ENCODE results near the gene CLEC4G. TPM values are rescaled to one million over a fixed set of nuclear protein-coding genes. Genes with fewer than 3 reads are reported as not detected.

Gene CLEC4G
- total RNA-seq, 1 donor from 2014 or later, result not detected

GRCh38 chr19:7720351-7720750 is 11.6 kb downstream of the CLEC4G start:
- ATAC-seq, result no peak

DNA sequence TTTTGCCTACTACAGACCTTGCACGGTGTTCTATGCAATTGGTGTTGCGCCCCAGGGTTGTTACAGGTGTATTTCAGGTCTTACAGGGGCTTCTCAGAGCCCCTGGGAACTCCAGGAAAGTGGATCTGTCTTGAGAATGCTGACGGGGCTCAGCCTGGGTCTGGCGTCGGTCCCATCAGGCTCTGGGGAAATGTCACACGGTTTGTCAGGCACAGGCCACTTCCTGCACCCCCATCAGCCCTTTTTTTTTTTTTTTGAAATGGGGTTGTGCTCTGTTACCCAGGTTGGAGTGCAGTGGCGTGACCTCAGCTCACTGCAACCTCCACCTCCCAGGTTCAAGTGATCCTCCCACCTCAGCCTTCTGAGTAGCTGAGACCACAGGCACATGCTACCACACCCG is 13.2 kb downstream of the CLEC4G start:
- ATAC-seq, result no peak

DNA sequence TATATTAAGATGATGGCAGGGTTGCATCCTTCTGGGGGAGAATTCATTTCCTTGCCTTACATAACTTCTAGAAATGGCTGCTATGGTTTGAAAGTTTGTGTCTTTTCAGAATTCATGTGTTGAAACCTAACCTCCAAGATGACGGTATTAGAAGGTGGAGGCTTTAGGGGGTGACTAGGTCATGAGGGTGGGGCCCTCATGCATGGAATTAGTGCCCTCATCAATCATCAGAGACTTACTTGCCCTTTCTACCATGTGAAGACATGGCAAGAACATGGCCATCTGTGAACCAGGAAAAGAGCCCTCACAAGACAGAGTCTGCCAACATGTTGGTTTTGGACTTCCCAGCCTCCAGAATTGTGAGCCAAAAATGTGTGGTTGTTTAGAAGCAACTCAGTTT is 15.1 kb downstream of the CLEC4G start:
- ATAC-seq, result no peak

GRCh38 chr19:7715671-7716070 is 16.2 kb downstream of the CLEC4G start:
- ATAC-seq, result no peak

- no peak for ATAC-seq
These were observed 21.3 kb downstream of the CLEC4G start for GRCh38 chr19:7710616-7711015.

DNA sequence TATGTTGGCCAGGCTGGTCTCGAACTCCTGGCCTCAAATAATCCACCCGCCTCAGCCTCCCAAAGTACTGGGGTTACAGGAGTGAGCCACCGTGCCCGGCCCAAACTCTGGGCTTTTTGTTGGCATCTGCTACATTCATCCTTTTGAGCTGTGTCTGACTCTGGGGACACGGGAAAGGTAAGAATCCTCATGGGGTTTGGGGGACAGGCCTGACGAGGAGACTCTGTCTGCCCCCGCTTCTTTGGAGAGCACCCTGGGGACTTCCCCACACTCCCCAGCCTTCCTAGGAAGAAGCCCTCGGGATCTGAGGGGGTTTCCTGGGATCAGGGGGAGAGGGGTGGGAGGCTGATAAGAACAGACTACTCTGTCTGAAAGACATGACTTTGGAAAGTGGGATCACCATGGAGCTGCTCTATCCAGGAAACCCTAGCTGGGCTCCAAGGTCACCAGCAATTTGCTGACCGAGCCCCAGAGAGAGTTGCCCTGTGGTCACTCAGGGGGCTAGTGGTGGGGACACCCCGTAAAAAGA is 21.9 kb downstream of the CLEC4G start:
- no peak for ATAC-seq

- ATAC-seq, result peak; percentile 5
These were observed 24.9 kb downstream of the CLEC4G start for GRCh38 chr19:7706955-7707456.

- ATAC-seq, result no peak
These were observed 25.5 kb downstream of the CLEC4G start for GRCh38 chr19:7706188-7706954.

GRCh38 chr19:7705387-7706187 is 26.3 kb downstream of the CLEC4G start:
- peak; percentile 30 for ATAC-seq

- ATAC-seq, result no peak
These were observed 27.4 kb downstream of the CLEC4G start for GRCh38 chr19:7704280-7705060.

GRCh38 chr19:7703332-7703731 is 28.6 kb downstream of the CLEC4G start:
- ATAC-seq, result no peak

- ATAC-seq, result peak; percentile 31
These were observed 30.1 kb downstream of the CLEC4G start, which contains the start of gene FCER2 for GRCh38 chr19:7701654-7702457. TSS of gene FCER2 (minus strand) at chr19:7702131. CDS start at chr19:7699760, 2,371 bp downstream.

DNA sequence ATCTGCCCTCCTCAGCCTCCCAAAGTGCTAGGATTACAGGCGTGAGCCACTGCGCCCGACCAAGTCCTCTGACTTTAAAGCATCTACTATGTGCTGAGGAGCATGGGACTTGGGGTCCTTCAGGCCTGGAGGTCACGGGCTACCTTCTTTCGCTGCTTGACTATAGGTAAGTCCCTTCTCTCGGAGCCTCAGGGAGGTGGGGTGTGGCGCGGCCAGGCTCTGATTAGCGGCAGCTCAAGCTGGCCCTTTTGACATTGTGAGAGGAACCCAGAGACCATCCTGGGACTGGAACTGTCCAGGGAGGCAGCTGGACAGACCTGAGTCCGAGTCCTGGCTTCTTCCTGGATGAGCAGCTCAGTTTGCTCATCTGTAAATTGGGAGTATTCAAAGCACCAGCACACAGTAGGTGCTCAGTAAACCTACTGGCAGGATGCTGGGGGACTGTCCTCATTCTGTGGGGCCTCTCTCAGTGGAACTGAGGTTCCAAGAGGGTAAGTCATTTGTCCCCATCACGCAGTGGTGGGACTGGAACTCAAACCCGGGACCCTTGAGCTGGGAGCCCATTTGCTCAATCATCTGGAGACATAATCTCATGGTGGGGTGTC is 30.8 kb downstream of the CLEC4G start:
- no peak for ATAC-seq

- ATAC-seq, result no peak
These were observed 32.2 kb downstream of the CLEC4G start for GRCh38 chr19:7699417-7700401.

DNA sequence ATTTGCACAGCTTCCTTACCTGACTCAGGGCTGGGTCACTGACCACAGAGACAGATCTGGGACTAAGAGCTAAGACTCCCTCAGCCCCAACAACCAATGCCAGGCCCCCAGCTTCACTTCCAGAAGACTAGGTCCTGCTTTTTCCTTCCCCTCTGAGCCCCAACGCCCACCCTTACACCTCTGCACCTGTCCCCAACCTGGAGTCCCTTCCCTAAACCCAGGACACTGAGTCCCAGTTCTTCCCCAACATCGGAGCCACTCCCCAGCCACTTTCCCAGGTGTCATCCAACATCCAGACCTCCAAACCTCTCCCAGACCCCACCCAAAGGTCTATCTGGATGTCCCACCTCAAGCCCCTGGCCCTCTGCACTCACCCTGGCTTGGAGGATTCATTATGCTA is 32.9 kb downstream of the CLEC4G start:
- ATAC-seq, result no peak

- no peak for ATAC-seq
These were observed 33.3 kb downstream of the CLEC4G start for GRCh38 chr19:7698583-7698982.

DNA sequence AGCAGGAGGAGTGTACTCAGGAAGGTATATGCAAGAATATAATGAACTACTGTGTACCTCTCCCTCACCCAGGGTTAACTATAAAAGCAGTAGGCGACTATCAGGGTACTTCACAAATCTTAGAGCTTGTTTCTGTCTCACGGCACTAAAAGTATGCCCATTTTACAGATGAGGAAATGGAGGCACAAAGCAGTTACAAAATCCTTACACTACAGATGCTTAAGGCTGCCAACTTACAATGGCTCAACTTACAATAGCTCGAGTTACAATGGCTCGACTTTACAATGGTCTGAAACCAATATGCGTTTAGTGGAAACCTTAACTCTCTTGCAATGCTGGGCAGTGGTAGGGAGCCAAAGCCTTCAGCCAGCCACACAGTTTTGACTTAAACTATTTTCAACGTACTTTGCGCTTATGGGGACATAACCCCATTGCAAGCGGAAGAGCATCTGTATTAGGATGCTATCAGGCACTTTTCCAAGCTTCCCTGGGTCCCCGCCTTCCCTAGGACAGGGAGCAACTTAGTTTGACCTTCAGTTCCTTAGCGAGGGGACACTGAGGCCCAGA is 34.1 kb downstream of the CLEC4G start:
- no peak for ATAC-seq

- no peak for ATAC-seq
These were observed 37.4 kb downstream of the CLEC4G start for GRCh38 chr19:7694499-7694898.

GRCh38 chr19:7692417-7693088 is 39.4 kb downstream of the CLEC4G start:
- ATAC-seq, result no peak
